BJ (cell line): Measurements from ENCODE around the gene SEC14L5. TPM values are rescaled to one million over a fixed set of nuclear protein-coding genes. Genes with fewer than 3 reads are reported as not detected.

Experiments
- CTCF ChIA-PET: fragments of 350-600 bp; formaldehyde crosslinking; extraction: SDS; loops from one replicate; lab custom pipeline; 2021; ENCODE audit warnings: antibody characterized with exemption, inconsistent platforms; lab: Yijun Ruan, JAX
- POLR2A ChIA-PET: fragments of 300-600 bp; sonication (Branson Sonifier 250); formaldehyde crosslinking; extraction: SDS; loops from one replicate; lab custom pipeline; 2021; ENCODE audit warnings: antibody characterized with exemption; lab: Charles Lee
- DNase-seq: peaks from one replicate; pipeline ENCODE4 v3.0.0-alpha.2; 2011; ENCODE audit warnings: low read depth
- H3K27me3 ChIP-seq: 2 replicates; pipeline ENCODE4 v1.6.0; 2011; ENCODE audit warnings: low read length; ENCODE audit not compliant: control insufficient read depth, insufficient read depth
- H3K36me3 ChIP-seq: 2 replicates; pipeline ENCODE4 v1.5.1; 2011; ENCODE audit warnings: low read length; ENCODE audit not compliant: control insufficient read depth, insufficient read depth
- H3K4me3 ChIP-seq: 2 replicates; pipeline ENCODE4 v1.5.1; 2011; ENCODE audit warnings: low read depth, mild to moderate bottlenecking, control low read depth, low read length
- CTCF ChIP-seq: IDR thresholded peaks from 2 replicates; pipeline ENCODE4 v1.5.1; 2011; ENCODE audit warnings: low read depth, mild to moderate bottlenecking, control low read depth, inconsistent platforms, low read length, moderate library complexity; ENCODE audit not compliant: insufficient read depth
- polyA plus RNA-seq: library from polyadenylated mRNA; depleted of rRNA; stranded (reverse); fragments of >200 nt; gene quantifications from 2 replicates; pipeline ENCODE4 v1.2.3, GENCODE V29; 2011

Gene SEC14L5
- polyA plus RNA-seq, 1 experiment = not detected

- ChIA-PET POLR2A (no interaction called here), CTCF (no interaction called here)
- no peak for TF ChIP-seq CTCF
- peaks cover 9% of the 10 kb centered on the region for H3K27me3 ChIP-seq
- H3K4me3 ChIP-seq = no peak overlapping the region
- DNase-seq = no peak
- H3K36me3 ChIP-seq = no peaks in the 10 kb centered on the region
Observed at GRCh38 chr16:4987580-4988374, 29.6 kb downstream of the SEC14L5 start.

GRCh38 chr16:4988647-4989046 lies 30.5 kb downstream of the SEC14L5 start:
- ChIA-PET POLR2A (no interaction called here), CTCF (no interaction called here)
- TF ChIP-seq CTCF = no peak
- DNase-seq = no peak
- Histone ChIP-seq H3K4me3 (no peak overlapping the region), H3K27me3 (peaks cover 9% of the 10 kb centered on the region), H3K36me3 (no peaks in the 10 kb centered on the region)

- Histone ChIP-seq H3K36me3 (no peaks in the 10 kb centered on the region), H3K27me3 (peaks cover 9% of the 10 kb centered on the region), H3K4me3 (no peak overlapping the region)
- POLR2A ChIA-PET = no interaction called here
- no peak for DNase-seq
- no peak for TF ChIP-seq CTCF
- CTCF ChIA-PET = no interaction called here
Observed at GRCh38 chr16:4989391-4990006, 31.4 kb downstream of the SEC14L5 start.

GRCh38 chr16:4990415-4990814 lies 32.3 kb downstream of the SEC14L5 start:
- Histone ChIP-seq H3K4me3 (no peak overlapping the region), H3K36me3 (no peaks in the 10 kb centered on the region), H3K27me3 (peaks cover 9% of the 10 kb centered on the region)
- ChIA-PET CTCF (no interaction called here), POLR2A (no interaction called here)
- no peak for DNase-seq
- no peak for TF ChIP-seq CTCF

- H3K4me3 ChIP-seq = no peak overlapping the region
- ChIA-PET POLR2A (no interaction called here), CTCF (no interaction called here)
- no peaks in the 10 kb centered on the region for H3K36me3 ChIP-seq
- no peak for TF ChIP-seq CTCF
- H3K27me3 ChIP-seq = peaks cover 12% of the 10 kb centered on the region
- DNase-seq = no peak
Observed at GRCh38 chr16:4991754-4992153, 33.6 kb downstream of the SEC14L5 start.
